ENCODE data around the gene NMUR1. TPM values are rescaled to one million over a fixed set of nuclear protein-coding genes. Genes with fewer than 3 reads are reported as not detected.

NMUR1 gene
- polyA plus RNA-seq, 2 of the 4 experiments (the other 2 are of a cell fraction) = not detected

- no peak for TF ChIP-seq PBX3 (IDR thresholded peaks at IDR 0.05)
Measured at GRCh38 chr2:231521443-231521842, 8.8 kb downstream of the NMUR1 start (continued).

GRCh38 chr2:231519975-231520555 lies 10.2 kb downstream of the NMUR1 start:
- no peak for DNase-seq (ENCODE audit: low read depth in 1 of 2, low spot score in 1 of 2)
- Histone ChIP-seq H3K4me2 (no peak overlapping the region), H3K4me3 (no peak overlapping the region), H3K4me1 (0 out of 3 replicates have a peak, but pooled peaks cover 3% of the 10 kb centered on the region), H3K9me3 (no peaks in the 10 kb centered on the region), H3K27ac (no peak overlapping the region)
- ChIA-PET POLR2A (no interaction called here), CTCF (interaction anchor here (0.8 to 2.2 kb wide), 4 partner anchors 11 to 82 kb away, joined by 3 to 7 read pairs (median 4); no protein-coding TSS in a partner anchor)
- WGBS (ENCODE audit: missing lambda C conversion rate) = 67% methylated on average over 4 of the region's 4 CpGs
- ATAC-seq = no peak
- FAIRE-seq = no peak
- no peak for TF ChIP-seq JUNB (IDR thresholded peaks at IDR 0.05)
- TF ChIP-seq RCOR1 (IDR thresholded peaks at IDR 0.05; ENCODE audit: low read depth, low read length) = no peak
- TF ChIP-seq HDAC2 (IDR thresholded peaks at IDR 0.05) = no peak
- no peak for TF ChIP-seq RAD21 (conservative IDR thresholded peaks at IDR 0.05 in 1 of 2, IDR thresholded peaks at IDR 0.05 in 1 of 2)
- TF ChIP-seq BHLHE40 (IDR thresholded peaks at IDR 0.05; ENCODE audit: low read depth, low read length) = no peak
- no peak for TF ChIP-seq ZFP36 (IDR thresholded peaks at IDR 0.05; ENCODE audit: borderline replicate concordance, partially characterized antibody)
- no peak for TF ChIP-seq MYC (IDR thresholded peaks at IDR 0.05; ENCODE audit: borderline replicate concordance, low read length)
- no peak for TF ChIP-seq NFE2L2 (conservative IDR thresholded peaks at IDR 0.05; ENCODE audit: low read length)
- no peak for TF ChIP-seq JUN (IDR thresholded peaks at IDR 0.05)
- TF ChIP-seq RFX5 (IDR thresholded peaks at IDR 0.05) = no peak
- TF ChIP-seq BCL3 (IDR thresholded peaks at IDR 0.05) = no peak
- no peak for TF ChIP-seq TFCP2L1 (CRISPR knock-in tag; IDR thresholded peaks at IDR 0.05)

GRCh38 chr2:231518771-231519170 lies 11.5 kb downstream of the NMUR1 start:
- H3K9me3 ChIP-seq = no peaks in the 10 kb centered on the region
- CTCF ChIA-PET = interaction anchor here (0.6 to 2.6 kb wide), 6 partner anchors 9 to 197 kb away, joined by 3 to 15 read pairs (median 4); no protein-coding TSS in a partner anchor
- no peak overlapping the region for H3K4me2 ChIP-seq
- TF ChIP-seq HES2 (IDR thresholded peaks at IDR 0.05) (no peak), ZFP36 (IDR thresholded peaks at IDR 0.05; ENCODE audit: borderline replicate concordance, partially characterized antibody) (no peak), ZNF302 (CRISPR knock-in tag; IDR thresholded peaks at IDR 0.05) (no peak)
- no peak overlapping the region for H3K27ac ChIP-seq
- WGBS (ENCODE audit: missing lambda C conversion rate) = 69% methylated on average over 5 of the region's 5 CpGs
- DNase-seq (ENCODE audit: low read depth in 1 of 2, low spot score in 1 of 2) = no peak
- H3K4me3 ChIP-seq = no peak overlapping the region
- POLR2A ChIA-PET = no interaction called here
- no peak for FAIRE-seq
- 0 out of 3 replicates have a peak, but pooled peaks cover 6% of the 10 kb centered on the region for H3K4me1 ChIP-seq
- ATAC-seq = no peak

- 85% methylated on average over 4 of the region's 4 CpGs for WGBS (ENCODE audit: missing lambda C conversion rate)
- Histone ChIP-seq H3K4me3 (no peak overlapping the region), H3K27ac (no peak overlapping the region), H3K9me3 (no peaks in the 10 kb centered on the region), H3K4me2 (no peak overlapping the region), H3K4me1 (peaks cover 11% of the 10 kb centered on the region; the same call in 2 of the 3 replicates)
- DNase-seq (ENCODE audit: low read depth in 1 of 2, low spot score in 1 of 2) (no peak), FAIRE-seq (no peak), ATAC-seq (no peak)
- POLR2A ChIA-PET = no interaction called here
- CTCF ChIA-PET = interaction anchor here (0.6 to 1.1 kb wide), 2 partner anchors 18 to 73 kb away, joined by 3 to 5 read pairs; no protein-coding TSS in a partner anchor
- TF ChIP-seq PBX3 (IDR thresholded peaks at IDR 0.05) = no peak
- TF ChIP-seq CBX2 (IDR thresholded peaks at IDR 0.05; ENCODE audit: borderline replicate concordance, low read depth) = no peak
- no peak for TF ChIP-seq NFE2L2 (conservative IDR thresholded peaks at IDR 0.05; ENCODE audit: low read length)
- no peak for TF ChIP-seq MYC (IDR thresholded peaks at IDR 0.05; ENCODE audit: borderline replicate concordance, low read length)
- TF ChIP-seq JUNB (IDR thresholded peaks at IDR 0.05) = no peak
- TF ChIP-seq REST (IDR thresholded peaks at IDR 0.05) = no peak
- TF ChIP-seq ZSCAN20 (CRISPR knock-in tag; IDR thresholded peaks at IDR 0.05) = no peak
- TF ChIP-seq RCOR1 (IDR thresholded peaks at IDR 0.05; ENCODE audit: low read depth, low read length) = no peak
- TF ChIP-seq KDM5A (IDR thresholded peaks at IDR 0.05) = no peak
- no peak for TF ChIP-seq HOXA7 (CRISPR knock-in tag; IDR thresholded peaks at IDR 0.05)
- TF ChIP-seq EP300 (IDR thresholded peaks at IDR 0.05) = no peak
- TF ChIP-seq CHD4 (IDR thresholded peaks at IDR 0.05; ENCODE audit: borderline replicate concordance) = no peak
- no peak for TF ChIP-seq RFX5 (IDR thresholded peaks at IDR 0.05)
- TF ChIP-seq MAX (IDR thresholded peaks at IDR 0.05) = no peak
Measured at GRCh38 chr2:231515603-231516002, 14.6 kb downstream of the NMUR1 start.

Measured in A549 (cell line).